HEK293 (cell line): ENCODE measurements around the gene TRIM28.

Source experiments
- CTCF ChIA-PET: fragments of 350-600 bp; formaldehyde crosslinking; extraction: SDS; loops from one replicate; lab custom pipeline; 2021; ENCODE audit warnings: antibody characterized with exemption; lab: Yijun Ruan, JAX
- POLR2A ChIA-PET: fragments of 300-600 bp; formaldehyde crosslinking; extraction: SDS; loops from one replicate; lab custom pipeline; 2020; ENCODE audit warnings: antibody characterized with exemption, inconsistent platforms; lab: Yijun Ruan, JAX
- H3K27ac ChIP-seq: fragments of 200-500 bp; sonication (Bioruptor generic); 2 replicates; pipeline ENCODE4 v1.5.1; 2014; ENCODE audit warnings: low read depth, low read length, control low read depth, inconsistent platforms; ENCODE audit errors: extremely low read depth
- H3K36me3 ChIP-seq, 2 experiments: fragments of 200-500 bp in 1 of 2; sonication (Bioruptor generic) in 1 of 2; 1 replicate in 1 of 2; 2 replicates in 1 of 2; pipeline ENCODE4 v1.5.1; 2014 to 2017; ENCODE audit warnings: inconsistent platforms in 2 of 2, low read length in 2 of 2; ENCODE audit not compliant: control insufficient read depth in 2 of 2, insufficient read depth in 1 of 2
- H3K4me1 ChIP-seq: fragments of 200-500 bp; sonication (Bioruptor generic); 2 replicates; pipeline ENCODE4 v1.5.1; 2014; ENCODE audit warnings: mild to moderate bottlenecking, low read length, inconsistent platforms; ENCODE audit not compliant: control insufficient read depth, insufficient read depth
- H3K4me3 ChIP-seq: 2 replicates; pipeline ENCODE4 v1.5.1; 2011; ENCODE audit warnings: low read depth, mild to moderate bottlenecking, control low read depth, low read length, moderate library complexity
- H3K9me3 ChIP-seq: fragments of 200-500 bp; sonication (Bioruptor generic); 2 replicates; pipeline ENCODE4 v1.5.1; 2014; ENCODE audit warnings: low read depth, low read length, inconsistent platforms; ENCODE audit not compliant: control insufficient read depth, insufficient read depth
- BCL11B ChIP-seq: fragments of 450-650 bp; formaldehyde crosslinking; IDR thresholded peaks from 2 replicates; pipeline ENCODE4 v1.5.1; 2016; ENCODE audit warnings: low read depth, missing biosample characterization, missing genetic modification characterization
- ZBTB26 ChIP-seq: fragments of 450-650 bp; formaldehyde crosslinking; optimal IDR thresholded peaks from 2 replicates; pipeline ENCODE3; 2016; ENCODE audit warnings: missing biosample characterization, mild to moderate bottlenecking, missing genetic modification characterization
- ZNF169 ChIP-seq: fragments of 450-650 bp; formaldehyde crosslinking; IDR thresholded peaks from 2 replicates; pipeline ENCODE4 v1.5.1; 2016; ENCODE audit warnings: missing biosample characterization, missing genetic modification characterization
- ZNF174 ChIP-seq: fragments of 450-650 bp; formaldehyde crosslinking; IDR thresholded peaks from 2 replicates; pipeline ENCODE4 v1.5.0; 2017; ENCODE audit warnings: missing biosample characterization, mild to moderate bottlenecking, missing genetic modification characterization
- ZNF623 ChIP-seq: fragments of 450-650 bp; formaldehyde crosslinking; IDR thresholded peaks from 2 replicates; pipeline ENCODE4 v1.5.1; 2016; ENCODE audit warnings: missing biosample characterization, missing genetic modification characterization
- ZNF670 ChIP-seq: fragments of 450-650 bp; formaldehyde crosslinking; IDR thresholded peaks from 2 replicates; pipeline ENCODE4 v1.5.1; 2016; ENCODE audit warnings: missing biosample characterization, missing genetic modification characterization, low read depth
- ZNF707 ChIP-seq: fragments of 450-650 bp; formaldehyde crosslinking; IDR thresholded peaks from 2 replicates; pipeline ENCODE4 v1.5.1; 2016; ENCODE audit warnings: missing biosample characterization, missing genetic modification characterization
- TF ChIP-seq, protein P1 (sequence below): fragments of 450-650 bp; formaldehyde crosslinking; IDR thresholded peaks from 2 replicates; pipeline ENCODE4 v1.5.1; 2016; ENCODE audit warnings: missing biosample characterization, missing genetic modification characterization
- TF ChIP-seq, protein P2 (sequence below): fragments of 450-650 bp; formaldehyde crosslinking; IDR thresholded peaks from 2 replicates; pipeline ENCODE4 v1.5.1; 2017; ENCODE audit warnings: missing biosample characterization, missing genetic modification characterization

TRIM28 gene

GRCh38 chr19:58584498-58585441, 40.9 kb downstream of the TRIM28 start (continued):
- TF ChIP-seq ZNF169 (tag by site-specific recombination) (no peak), ZNF707 (no peak)
- TF ChIP-seq, all 188 proteins: peak for 0

GRCh38 chr19:58585442-58586132, 41.7 kb downstream of the TRIM28 start:
- CTCF ChIA-PET: interaction anchor here (0.6 to 0.7 kb wide), 4 partner anchors 10 to 223 kb away, joined by 3 read pairs; partner anchors contain the start of genes ZBTB45 and ZNF497
- H3K9me3 ChIP-seq: no peaks in the 10 kb centered on the region
- no peak overlapping the region for H3K4me3 ChIP-seq
- POLR2A ChIA-PET: interaction anchor here (1.0 kb wide), 1 partner anchor 10 kb away, joined by 3 read pairs; no protein-coding TSS in a partner anchor
- H3K27ac ChIP-seq: no peak overlapping the region
- no peaks in the 10 kb centered on the region for H3K4me1 ChIP-seq
- TF ChIP-seq ZNF670 (tag by site-specific recombination) (no peak), ZNF623 (tag by site-specific recombination) (no peak), ZBTB26 (tag by site-specific recombination) (peak; percentile 9)
- TF ChIP-seq, protein P1, sequence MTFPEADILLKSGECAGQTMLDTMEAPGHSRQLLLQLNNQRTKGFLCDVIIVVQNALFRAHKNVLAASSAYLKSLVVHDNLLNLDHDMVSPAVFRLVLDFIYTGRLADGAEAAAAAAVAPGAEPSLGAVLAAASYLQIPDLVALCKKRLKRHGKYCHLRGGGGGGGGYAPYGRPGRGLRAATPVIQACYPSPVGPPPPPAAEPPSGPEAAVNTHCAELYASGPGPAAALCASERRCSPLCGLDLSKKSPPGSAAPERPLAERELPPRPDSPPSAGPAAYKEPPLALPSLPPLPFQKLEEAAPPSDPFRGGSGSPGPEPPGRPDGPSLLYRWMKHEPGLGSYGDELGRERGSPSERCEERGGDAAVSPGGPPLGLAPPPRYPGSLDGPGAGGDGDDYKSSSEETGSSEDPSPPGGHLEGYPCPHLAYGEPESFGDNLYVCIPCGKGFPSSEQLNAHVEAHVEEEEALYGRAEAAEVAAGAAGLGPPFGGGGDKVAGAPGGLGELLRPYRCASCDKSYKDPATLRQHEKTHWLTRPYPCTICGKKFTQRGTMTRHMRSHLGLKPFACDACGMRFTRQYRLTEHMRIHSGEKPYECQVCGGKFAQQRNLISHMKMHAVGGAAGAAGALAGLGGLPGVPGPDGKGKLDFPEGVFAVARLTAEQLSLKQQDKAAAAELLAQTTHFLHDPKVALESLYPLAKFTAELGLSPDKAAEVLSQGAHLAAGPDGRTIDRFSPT (tag by site-specific recombination): no peak
- TF ChIP-seq, protein P2, sequence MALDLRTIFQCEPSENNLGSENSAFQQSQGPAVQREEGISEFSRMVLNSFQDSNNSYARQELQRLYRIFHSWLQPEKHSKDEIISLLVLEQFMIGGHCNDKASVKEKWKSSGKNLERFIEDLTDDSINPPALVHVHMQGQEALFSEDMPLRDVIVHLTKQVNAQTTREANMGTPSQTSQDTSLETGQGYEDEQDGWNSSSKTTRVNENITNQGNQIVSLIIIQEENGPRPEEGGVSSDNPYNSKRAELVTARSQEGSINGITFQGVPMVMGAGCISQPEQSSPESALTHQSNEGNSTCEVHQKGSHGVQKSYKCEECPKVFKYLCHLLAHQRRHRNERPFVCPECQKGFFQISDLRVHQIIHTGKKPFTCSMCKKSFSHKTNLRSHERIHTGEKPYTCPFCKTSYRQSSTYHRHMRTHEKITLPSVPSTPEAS (tag by site-specific recombination): peak; percentile 61
- H3K36me3 ChIP-seq: peaks cover 0 to 23% of the 10 kb centered on the region in 2 experiments; a peak in 1 of 3 replicates

DNA sequence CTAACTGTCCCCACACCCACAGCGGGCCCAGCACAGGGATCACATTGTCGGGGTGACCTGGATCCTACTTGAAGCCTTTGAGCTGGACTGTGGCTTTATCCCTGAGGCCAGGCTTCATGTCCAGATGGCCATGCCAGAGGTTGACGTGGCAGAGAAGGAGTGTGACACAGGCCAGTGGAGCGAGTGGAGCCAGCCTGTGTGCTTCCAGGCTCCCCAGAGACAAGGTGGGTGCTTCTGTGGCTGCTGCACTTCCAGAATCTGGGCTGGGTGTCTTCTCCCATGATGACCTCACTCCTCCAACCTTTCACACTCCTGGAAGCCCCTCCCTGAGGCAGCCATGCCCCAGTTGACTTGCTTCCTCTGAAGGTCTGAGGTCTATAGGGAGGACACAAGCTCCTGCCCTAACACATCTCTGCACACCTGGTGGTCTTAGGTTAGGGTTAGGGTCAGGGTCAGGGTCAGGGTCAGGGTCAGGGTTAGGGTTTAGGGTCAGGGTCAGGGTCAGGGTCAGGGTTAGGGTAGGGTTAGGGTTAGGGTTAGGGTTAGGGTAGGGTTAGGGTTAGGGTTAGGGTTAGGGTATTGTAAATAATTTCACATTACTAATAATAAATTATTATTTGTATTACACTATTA, 42.4 kb downstream of the TRIM28 start:
- TF ChIP-seq ZNF174 (tag by site-specific recombination): no peak
- peak; percentile 75; the same call in 1 of the 2 replicates for TF ChIP-seq BCL11B (tag by site-specific recombination)
- TF ChIP-seq ZBTB26 (tag by site-specific recombination): peak; percentile 11
- Histone ChIP-seq H3K27ac (no peak overlapping the region), H3K4me3 (no peak overlapping the region), H3K9me3 (no peaks in the 10 kb centered on the region), H3K36me3 (peaks cover 0 to 23% of the 10 kb centered on the region in 2 experiments; a peak in 1 of 3 replicates), H3K4me1 (no peaks in the 10 kb centered on the region)
- ChIA-PET POLR2A (no interaction called here), CTCF (interaction anchor here (0.6 to 0.7 kb wide), 3 partner anchors 10 to 1153 kb away, joined by 3 to 4 read pairs (median 3); no protein-coding TSS in a partner anchor)
